Nephron (organoid): ENCODE measurements around the gene ABHD1.

Experiments used
- H3K27ac Mint-ChIP-seq, 3 experiments: 2 replicates each; pipeline ENCODE4 v1.8.0; 2020; ENCODE audit warnings: mixed read lengths in 3 of 3, mild to moderate bottlenecking in 2 of 3, moderate library complexity in 1 of 3
- H3K27me3 Mint-ChIP-seq: 2 replicates; pipeline ENCODE4 v1.8.0; 2021; ENCODE audit warnings: low read depth, mild to moderate bottlenecking, moderate library complexity, mixed read lengths
- H3K36me3 Mint-ChIP-seq: 2 replicates; pipeline ENCODE4 v1.8.0; 2020; ENCODE audit warnings: low read depth, mixed read lengths
- H3K4me1 Mint-ChIP-seq: 2 replicates; pipeline ENCODE4 v1.8.0; 2020; ENCODE audit warnings: mixed read lengths
- H3K4me3 Mint-ChIP-seq, 3 experiments: 2 replicates each; pipeline ENCODE4 v1.8.0; 2020; ENCODE audit warnings: mild to moderate bottlenecking in 3 of 3, mixed read lengths in 3 of 3, moderate library complexity in 2 of 3
- H3K9me3 Mint-ChIP-seq: 2 replicates; pipeline ENCODE4 v1.8.0; 2020; ENCODE audit warnings: mixed read lengths
- TF ChIP-seq, protein P1 (sequence below), 3 experiments: fragments of 200-600 bp; sonication (generic); IDR thresholded peaks; one replicate each; pipeline ENCODE4 v1.5.0; 2021; ENCODE audit warnings: antibody characterized with exemption in 3 of 3; ENCODE audit not compliant: unreplicated experiment in 3 of 3

The ABHD1 gene

DNA sequence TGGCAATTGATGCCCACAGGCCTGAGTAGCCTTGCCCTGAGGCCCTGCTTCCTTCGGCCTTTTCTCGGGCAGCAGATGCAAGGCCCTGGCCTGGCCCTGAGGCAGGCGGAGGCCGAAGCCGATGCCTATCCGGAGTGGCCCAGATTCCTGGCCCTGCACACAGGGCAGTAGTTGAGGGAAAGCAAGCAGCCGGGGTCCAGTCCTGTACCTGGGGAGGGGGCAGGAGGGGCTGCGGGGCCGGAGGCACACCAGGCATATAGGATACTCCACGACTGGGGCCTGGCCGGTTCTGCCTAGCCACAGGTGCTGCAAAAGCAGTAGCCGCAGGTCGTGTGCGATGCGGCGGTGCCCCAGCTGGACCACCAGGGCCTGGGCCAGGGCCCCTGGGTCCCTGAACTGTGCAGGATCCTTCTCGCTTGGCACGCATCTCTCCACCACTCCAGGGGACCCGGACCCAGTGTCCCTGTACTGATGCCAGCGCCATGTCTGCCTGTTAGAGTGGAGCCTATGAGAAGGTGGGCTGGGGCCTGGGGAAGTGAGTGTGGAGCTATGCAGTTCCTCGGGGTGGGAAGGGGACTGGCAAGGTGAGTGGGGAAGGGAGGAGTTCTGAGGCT is 13.8 kb downstream of the ABHD1 start:
- TF ChIP-seq, protein P1, sequence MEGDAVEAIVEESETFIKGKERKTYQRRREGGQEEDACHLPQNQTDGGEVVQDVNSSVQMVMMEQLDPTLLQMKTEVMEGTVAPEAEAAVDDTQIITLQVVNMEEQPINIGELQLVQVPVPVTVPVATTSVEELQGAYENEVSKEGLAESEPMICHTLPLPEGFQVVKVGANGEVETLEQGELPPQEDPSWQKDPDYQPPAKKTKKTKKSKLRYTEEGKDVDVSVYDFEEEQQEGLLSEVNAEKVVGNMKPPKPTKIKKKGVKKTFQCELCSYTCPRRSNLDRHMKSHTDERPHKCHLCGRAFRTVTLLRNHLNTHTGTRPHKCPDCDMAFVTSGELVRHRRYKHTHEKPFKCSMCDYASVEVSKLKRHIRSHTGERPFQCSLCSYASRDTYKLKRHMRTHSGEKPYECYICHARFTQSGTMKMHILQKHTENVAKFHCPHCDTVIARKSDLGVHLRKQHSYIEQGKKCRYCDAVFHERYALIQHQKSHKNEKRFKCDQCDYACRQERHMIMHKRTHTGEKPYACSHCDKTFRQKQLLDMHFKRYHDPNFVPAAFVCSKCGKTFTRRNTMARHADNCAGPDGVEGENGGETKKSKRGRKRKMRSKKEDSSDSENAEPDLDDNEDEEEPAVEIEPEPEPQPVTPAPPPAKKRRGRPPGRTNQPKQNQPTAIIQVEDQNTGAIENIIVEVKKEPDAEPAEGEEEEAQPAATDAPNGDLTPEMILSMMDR (IDR thresholded peaks at IDR 0.05; ENCODE audit: unreplicated experiment in 3 of 3): no peak
- peak overlapping the region in 1 of 3 experiments; percentile 51 for H3K27ac Mint-ChIP-seq
- peaks cover 10% of the 10 kb centered on the region for H3K36me3 Mint-ChIP-seq
- peak overlapping the region in 1 of 3 experiments; percentile 48 for H3K4me3 Mint-ChIP-seq
- H3K27me3 Mint-ChIP-seq: no peaks in the 10 kb centered on the region
- H3K4me1 Mint-ChIP-seq: peaks cover 13% of the 10 kb centered on the region
- H3K9me3 Mint-ChIP-seq: no peaks in the 10 kb centered on the region

DNA sequence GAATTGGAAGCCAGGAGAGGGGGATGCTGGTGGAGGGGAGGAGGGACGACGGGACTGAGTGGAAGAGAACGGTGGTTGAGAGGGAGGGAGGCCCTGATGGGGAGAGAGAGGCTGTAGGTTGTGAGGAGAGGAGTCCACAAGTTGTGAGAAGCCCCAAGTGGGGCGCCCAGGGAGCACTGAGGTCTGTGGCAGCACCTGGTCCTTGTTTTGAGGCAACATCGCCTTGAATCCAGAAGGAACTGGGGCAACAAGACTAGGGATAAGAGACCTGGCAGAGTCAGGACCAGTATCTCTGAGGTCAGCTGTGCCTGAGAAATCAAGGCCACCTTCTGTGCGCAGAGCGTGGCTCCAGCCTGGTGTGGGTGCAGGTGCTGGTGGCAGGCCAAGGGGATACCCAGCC is 14.5 kb downstream of the ABHD1 start:
- TF ChIP-seq, protein P1 (IDR thresholded peaks at IDR 0.05; ENCODE audit: unreplicated experiment in 3 of 3): no peak
- Mint-ChIP-seq H3K27ac (peak overlapping the region in 2 of 3 experiments; percentile 35 to 51), H3K9me3 (peaks cover 3% of the 10 kb centered on the region), H3K36me3 (peaks cover 6% of the 10 kb centered on the region), H3K27me3 (peaks cover 2% of the 10 kb centered on the region), H3K4me1 (peaks cover 9% of the 10 kb centered on the region), H3K4me3 (peak overlapping the region in 2 of 3 experiments; percentile 48)

DNA sequence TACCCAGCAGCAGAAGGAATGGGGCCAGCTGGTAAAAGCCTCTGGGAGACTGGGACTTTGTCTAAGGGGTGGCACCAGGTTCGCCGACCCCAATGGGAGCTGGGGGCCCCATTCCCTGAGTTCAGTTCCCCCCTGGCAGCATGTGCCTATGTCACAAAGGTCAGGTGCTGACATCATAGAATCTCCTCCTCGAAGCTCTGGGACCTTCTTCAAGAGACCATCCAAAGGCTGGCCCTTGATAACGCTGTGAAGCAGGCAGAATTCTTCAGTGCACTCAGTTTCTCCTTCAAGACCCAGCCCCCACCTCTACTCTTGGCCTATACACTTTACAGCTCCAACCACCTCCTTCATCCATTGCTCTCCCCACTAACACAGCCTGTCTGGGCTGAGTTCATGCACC is 15.7 kb downstream of the ABHD1 start, which contains the start of gene PRR30:
Gene PRR30, minus strand, starts transcription at position 101 of the 400 bp plus-strand sequence. CDS start 1,081 bp downstream, outside the sequence.
- peak within 1 kb of the TSS in 1 of 3 experiments; percentile 37 for H3K4me3 Mint-ChIP-seq
- H3K4me1 Mint-ChIP-seq: no peaks in the 10 kb centered on the region
- peak within 1 kb of the TSS in 2 of 3 experiments; percentile 40 to 79 for H3K27ac Mint-ChIP-seq
- H3K27me3 Mint-ChIP-seq: peaks cover 6% of the 10 kb centered on the region
- no peaks in the 10 kb centered on the region for H3K36me3 Mint-ChIP-seq
- H3K9me3 Mint-ChIP-seq: peaks cover 8% of the 10 kb centered on the region
- TF ChIP-seq, protein P1 (IDR thresholded peaks at IDR 0.05; ENCODE audit: unreplicated experiment in 3 of 3): no peak

DNA sequence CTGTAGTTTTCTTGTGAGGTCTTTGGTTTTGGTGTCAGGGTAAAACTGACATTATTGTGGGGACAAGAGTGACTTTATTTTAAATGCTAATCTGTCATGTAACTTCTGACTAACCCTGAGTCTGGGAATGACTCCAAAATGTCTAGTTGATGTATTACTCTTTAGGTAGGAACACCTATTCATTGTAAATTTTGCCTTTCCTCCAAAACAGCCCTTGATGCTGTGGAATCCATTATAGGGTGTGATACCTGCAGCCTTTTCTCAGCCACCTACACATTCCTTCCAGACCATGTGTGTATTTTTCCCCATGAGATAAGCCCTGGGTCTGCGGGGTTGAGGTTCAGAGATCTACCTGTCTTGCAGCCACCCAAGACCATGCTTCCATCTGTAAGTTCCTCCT is 19.7 kb downstream of the ABHD1 start:
- Mint-ChIP-seq H3K27me3 (peaks cover 6% of the 10 kb centered on the region), H3K4me3 (no peak overlapping the region), H3K27ac (no peak overlapping the region), H3K4me1 (peaks cover 15% of the 10 kb centered on the region), H3K9me3 (peaks cover 8% of the 10 kb centered on the region), H3K36me3 (no peaks in the 10 kb centered on the region)
- TF ChIP-seq, protein P1 (IDR thresholded peaks at IDR 0.05; ENCODE audit: unreplicated experiment in 3 of 3): no peak

DNA sequence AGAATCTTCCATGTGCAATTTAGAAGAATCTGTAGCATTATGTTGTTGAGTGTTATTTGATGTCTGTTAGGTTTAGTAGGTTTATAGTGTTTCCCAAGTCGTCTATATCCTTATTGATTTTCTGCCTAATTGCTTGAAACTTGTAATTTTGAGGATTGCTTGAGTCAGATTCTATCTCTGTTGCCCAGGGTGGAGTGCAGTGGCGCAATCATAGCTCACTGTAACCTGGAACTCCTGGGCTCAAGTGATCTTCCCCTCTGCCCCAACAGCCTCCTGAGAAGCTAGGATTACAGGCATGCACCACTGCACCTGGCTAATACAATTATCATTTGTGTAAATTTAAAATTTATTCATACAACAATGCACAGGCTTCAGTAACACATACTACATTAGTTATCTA is 22.1 kb downstream of the ABHD1 start:
- peaks cover 30% of the 10 kb centered on the region for H3K4me1 Mint-ChIP-seq
- peaks cover 8% of the 10 kb centered on the region for H3K9me3 Mint-ChIP-seq
- no peaks in the 10 kb centered on the region for H3K36me3 Mint-ChIP-seq
- no peak overlapping the region for H3K4me3 Mint-ChIP-seq
- H3K27me3 Mint-ChIP-seq: peaks cover 6% of the 10 kb centered on the region
- H3K27ac Mint-ChIP-seq: peak overlapping the region; percentile 10 to 50 (median 27)
- TF ChIP-seq, protein P1 (IDR thresholded peaks at IDR 0.05; ENCODE audit: unreplicated experiment in 3 of 3): no peak

DNA sequence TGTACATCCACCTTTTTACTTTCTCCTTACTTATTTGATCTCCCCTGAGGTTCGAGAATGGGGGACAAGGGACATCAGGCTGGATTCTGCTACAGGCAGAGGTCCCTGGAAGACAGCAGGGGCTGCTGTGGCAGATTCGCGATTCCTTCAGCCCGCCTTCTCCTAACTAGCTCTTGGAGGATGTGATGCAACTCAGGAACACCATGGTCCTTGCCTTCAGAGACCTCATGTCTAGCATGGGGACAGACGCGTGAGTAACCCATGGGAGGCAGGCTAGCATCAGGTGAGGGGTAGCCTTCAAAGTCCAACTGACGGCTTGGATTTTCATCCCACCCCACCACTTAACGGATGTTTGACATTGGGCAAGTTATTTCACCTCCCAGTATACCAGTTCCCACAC is 24.3 kb downstream of the ABHD1 start:
- TF ChIP-seq, protein P1 (IDR thresholded peaks at IDR 0.05; ENCODE audit: unreplicated experiment in 3 of 3): no peak
- Mint-ChIP-seq H3K27me3 (peaks cover 6% of the 10 kb centered on the region), H3K4me1 (peaks cover 34% of the 10 kb centered on the region), H3K4me3 (no peak overlapping the region), H3K36me3 (no peaks in the 10 kb centered on the region), H3K9me3 (peaks cover 6% of the 10 kb centered on the region), H3K27ac (peak overlapping the region in 1 of 3 experiments; percentile 97)
